ENCODE measurements around the gene PTPN11. TPM values are rescaled to one million over a fixed set of nuclear protein-coding genes. Genes with fewer than 3 reads are reported as not detected.

PTPN11 gene
- total RNA-seq, 4 donors from 2014 or later: 90.6 to 136 (median 110) TPM

DNA sequence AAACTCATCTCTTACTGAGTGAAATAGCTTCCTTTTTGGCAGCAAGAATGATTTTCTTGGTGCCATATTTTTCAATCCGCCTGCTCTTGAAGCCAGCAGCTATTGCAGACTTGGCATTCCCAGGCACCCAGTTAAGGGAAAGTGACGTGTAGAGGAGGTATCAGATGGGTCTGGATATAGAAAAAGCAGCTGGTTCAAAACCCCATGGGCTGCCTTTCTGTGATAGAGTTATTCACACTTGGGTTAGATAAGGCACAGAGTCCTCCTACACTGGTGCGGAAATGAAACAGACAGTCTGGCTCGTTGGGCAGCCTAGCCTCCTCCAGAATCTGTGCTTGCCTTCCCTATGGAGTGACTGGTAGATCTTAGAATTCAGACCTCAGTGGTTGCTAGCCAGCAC lies 62.2 kb downstream of the PTPN11 start:
- no peak for DNase-seq (ENCODE audit: low spot score in 2 of 2)
- 95% methylated on average over 4 of the region's 4 CpGs for WGBS, 2 donors
- H3K27me3 ChIP-seq: no peaks in the 10 kb centered on the region
- no peak overlapping the region for H3K27ac ChIP-seq
- TF ChIP-seq, protein P1, sequence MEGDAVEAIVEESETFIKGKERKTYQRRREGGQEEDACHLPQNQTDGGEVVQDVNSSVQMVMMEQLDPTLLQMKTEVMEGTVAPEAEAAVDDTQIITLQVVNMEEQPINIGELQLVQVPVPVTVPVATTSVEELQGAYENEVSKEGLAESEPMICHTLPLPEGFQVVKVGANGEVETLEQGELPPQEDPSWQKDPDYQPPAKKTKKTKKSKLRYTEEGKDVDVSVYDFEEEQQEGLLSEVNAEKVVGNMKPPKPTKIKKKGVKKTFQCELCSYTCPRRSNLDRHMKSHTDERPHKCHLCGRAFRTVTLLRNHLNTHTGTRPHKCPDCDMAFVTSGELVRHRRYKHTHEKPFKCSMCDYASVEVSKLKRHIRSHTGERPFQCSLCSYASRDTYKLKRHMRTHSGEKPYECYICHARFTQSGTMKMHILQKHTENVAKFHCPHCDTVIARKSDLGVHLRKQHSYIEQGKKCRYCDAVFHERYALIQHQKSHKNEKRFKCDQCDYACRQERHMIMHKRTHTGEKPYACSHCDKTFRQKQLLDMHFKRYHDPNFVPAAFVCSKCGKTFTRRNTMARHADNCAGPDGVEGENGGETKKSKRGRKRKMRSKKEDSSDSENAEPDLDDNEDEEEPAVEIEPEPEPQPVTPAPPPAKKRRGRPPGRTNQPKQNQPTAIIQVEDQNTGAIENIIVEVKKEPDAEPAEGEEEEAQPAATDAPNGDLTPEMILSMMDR (IDR thresholded peaks at IDR 0.05): no peak
- no peak for TF ChIP-seq EP300 (IDR thresholded peaks at IDR 0.05)
- no peak for TF ChIP-seq POLR2A (IDR thresholded peaks at IDR 0.05)
- H3K4me1 ChIP-seq: no peaks in the 10 kb centered on the region
- no peaks in the 10 kb centered on the region for H3K9me3 ChIP-seq
- H3K36me3 ChIP-seq: peaks cover 5 to 93% (median 21%) of the 10 kb centered on the region in 3 donors
- no peak overlapping the region for H3K4me3 ChIP-seq

DNA sequence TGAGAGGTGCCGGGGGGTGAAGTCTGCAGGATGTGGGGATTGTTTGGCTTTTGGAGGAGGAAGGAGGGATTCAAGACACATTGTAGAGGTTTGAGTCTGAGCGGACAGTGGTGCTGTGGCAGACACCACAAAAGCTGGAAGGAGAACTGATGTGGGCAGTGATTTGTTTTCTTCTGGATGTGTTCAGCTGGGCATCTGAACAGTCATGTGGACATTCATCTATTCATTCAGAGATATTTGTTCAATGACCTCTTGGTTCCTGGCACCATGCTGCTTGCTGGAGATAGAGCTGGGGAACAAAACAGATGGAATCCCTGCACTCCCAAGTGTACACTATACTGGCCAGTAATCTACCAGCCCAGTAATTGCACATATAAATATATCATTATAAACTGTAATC lies 64.0 kb downstream of the PTPN11 start:
- no peak overlapping the region for H3K27ac ChIP-seq
- no peak overlapping the region for H3K4me3 ChIP-seq
- TF ChIP-seq POLR2A (IDR thresholded peaks at IDR 0.05) (no peak), EP300 (IDR thresholded peaks at IDR 0.05) (no peak)
- TF ChIP-seq, protein P1 (IDR thresholded peaks at IDR 0.05): no peak
- H3K27me3 ChIP-seq: no peaks in the 10 kb centered on the region
- H3K9me3 ChIP-seq: no peaks in the 10 kb centered on the region
- H3K4me1 ChIP-seq: no peaks in the 10 kb centered on the region
- WGBS, 2 donors: 95 to 98% methylated on average over 2 of the region's 2 CpGs
- no peak for DNase-seq (ENCODE audit: low spot score in 2 of 2)
- peaks cover under 1 to 93% (median 22%) of the 10 kb centered on the region in 3 donors for H3K36me3 ChIP-seq

DNA sequence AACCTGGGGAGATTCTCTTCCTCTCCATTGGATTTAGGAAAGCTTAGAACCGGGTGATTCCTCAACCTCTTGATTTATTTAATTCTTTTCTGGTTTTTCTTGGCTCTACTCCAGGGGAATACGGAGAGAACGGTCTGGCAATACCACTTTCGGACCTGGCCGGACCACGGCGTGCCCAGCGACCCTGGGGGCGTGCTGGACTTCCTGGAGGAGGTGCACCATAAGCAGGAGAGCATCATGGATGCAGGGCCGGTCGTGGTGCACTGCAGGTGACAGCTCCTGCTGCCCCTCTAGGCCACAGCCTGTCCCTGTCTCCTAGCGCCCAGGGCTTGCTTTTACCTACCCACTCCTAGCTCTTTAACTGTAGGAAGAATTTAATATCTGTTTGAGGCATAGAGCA lies 67.6 kb downstream of the PTPN11 start:
- peaks cover 0 to 91% (median 11%) of the 10 kb centered on the region in 3 donors for H3K36me3 ChIP-seq
- H3K27me3 ChIP-seq: no peaks in the 10 kb centered on the region
- TF ChIP-seq POLR2A (IDR thresholded peaks at IDR 0.05) (no peak), EP300 (IDR thresholded peaks at IDR 0.05) (no peak)
- TF ChIP-seq, protein P1 (IDR thresholded peaks at IDR 0.05): no peak

DNA sequence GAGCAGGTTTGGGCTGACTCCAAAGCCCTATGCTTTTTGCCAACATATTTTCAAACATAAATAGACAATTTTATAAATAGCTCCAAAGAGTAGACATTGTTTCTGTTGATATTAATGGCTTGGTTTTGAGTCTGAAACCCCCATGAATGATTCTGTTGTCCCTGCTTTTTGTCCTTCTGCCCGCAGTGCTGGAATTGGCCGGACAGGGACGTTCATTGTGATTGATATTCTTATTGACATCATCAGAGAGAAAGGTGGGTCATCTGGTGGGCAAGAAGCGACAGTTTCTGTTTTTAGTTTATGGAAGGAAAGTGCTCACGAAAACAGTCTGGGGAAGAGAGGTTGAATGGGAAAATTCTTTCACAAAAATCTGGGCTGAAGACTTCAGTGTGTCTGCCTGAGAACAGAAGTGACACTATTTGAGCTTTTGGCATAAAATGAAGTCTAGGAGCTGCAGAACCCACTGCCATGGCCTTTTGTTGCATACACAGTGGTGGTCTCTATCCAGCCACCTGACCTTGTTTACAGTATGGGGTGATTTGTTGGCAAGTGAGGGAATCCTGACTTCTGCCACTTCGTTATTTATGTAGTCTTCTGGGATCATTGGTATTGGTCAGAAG lies 69.6 kb downstream of the PTPN11 start:
- Histone ChIP-seq H3K9me3 (no peaks in the 10 kb centered on the region), H3K36me3 (peaks cover 0 to 91% (median 3%) of the 10 kb centered on the region in 3 donors), H3K4me1 (no peaks in the 10 kb centered on the region), H3K27me3 (no peaks in the 10 kb centered on the region), H3K4me3 (no peak overlapping the region), H3K27ac (no peak overlapping the region)
- TF ChIP-seq POLR2A (IDR thresholded peaks at IDR 0.05) (no peak), EP300 (IDR thresholded peaks at IDR 0.05) (no peak)
- TF ChIP-seq, protein P1 (IDR thresholded peaks at IDR 0.05): no peak
- DNase-seq (ENCODE audit: low spot score in 2 of 2): no peak
- WGBS, 2 donors: 40 to 46% methylated on average over 6 of the region's 6 CpGs

More for the DNA sequence above, 67.6 kb downstream of the PTPN11 start:
- DNase-seq (ENCODE audit: low spot score in 2 of 2): no peak
- 92 to 96% methylated on average over 12 of the region's 12 CpGs for WGBS, 2 donors
- H3K9me3 ChIP-seq: no peaks in the 10 kb centered on the region
- no peaks in the 10 kb centered on the region for H3K4me1 ChIP-seq
- no peak overlapping the region for H3K27ac ChIP-seq
- no peak overlapping the region for H3K4me3 ChIP-seq

DNA sequence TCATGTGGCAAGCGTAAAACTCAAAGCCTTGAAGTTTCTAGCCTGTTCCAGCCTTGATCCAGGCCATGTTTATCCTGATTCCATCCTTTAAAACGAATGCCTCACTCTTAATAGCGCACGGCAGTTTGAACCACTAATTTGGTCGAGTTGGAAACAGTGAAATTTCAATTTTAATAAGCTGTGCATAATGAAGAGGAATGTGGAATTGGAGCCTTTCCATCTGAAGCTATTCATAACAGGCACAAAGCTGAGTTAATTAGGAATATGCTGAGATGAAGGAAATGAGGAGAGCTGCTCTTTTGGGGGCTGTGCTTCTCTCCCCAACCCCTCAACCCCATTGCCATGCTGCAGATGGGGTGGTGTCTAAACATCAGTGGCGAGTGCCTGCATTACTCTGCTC lies 70.7 kb downstream of the PTPN11 start:
- Histone ChIP-seq H3K27ac (no peak overlapping the region), H3K36me3 (peaks cover 0 to 91% (median 3%) of the 10 kb centered on the region in 3 donors), H3K27me3 (no peaks in the 10 kb centered on the region), H3K9me3 (no peaks in the 10 kb centered on the region), H3K4me1 (no peaks in the 10 kb centered on the region), H3K4me3 (no peak overlapping the region)
- DNase-seq (ENCODE audit: low spot score in 2 of 2): no peak
- WGBS, 2 donors: 77 to 82% methylated on average over 6 of the region's 6 CpGs
- TF ChIP-seq POLR2A (IDR thresholded peaks at IDR 0.05) (no peak), EP300 (IDR thresholded peaks at IDR 0.05) (no peak)
- TF ChIP-seq, protein P1 (IDR thresholded peaks at IDR 0.05): no peak

Measured in tibial nerve (tissue), 4 donors.